Nephron (organoid): Measurements from ENCODE around the gene ZFYVE21.

ENCODE experiments used
- H3K27ac Mint-ChIP-seq, 3 experiments: 2 replicates each; pipeline ENCODE4 v1.8.0; 2020; ENCODE audit warnings: mixed read lengths in 3 of 3, mild to moderate bottlenecking in 2 of 3, moderate library complexity in 1 of 3
- H3K27me3 Mint-ChIP-seq: 2 replicates; pipeline ENCODE4 v1.8.0; 2021; ENCODE audit warnings: low read depth, mild to moderate bottlenecking, moderate library complexity, mixed read lengths
- H3K36me3 Mint-ChIP-seq: 2 replicates; pipeline ENCODE4 v1.8.0; 2020; ENCODE audit warnings: low read depth, mixed read lengths
- H3K4me1 Mint-ChIP-seq: 2 replicates; pipeline ENCODE4 v1.8.0; 2020; ENCODE audit warnings: mixed read lengths
- H3K4me3 Mint-ChIP-seq, 3 experiments: 2 replicates each; pipeline ENCODE4 v1.8.0; 2020; ENCODE audit warnings: mild to moderate bottlenecking in 3 of 3, mixed read lengths in 3 of 3, moderate library complexity in 2 of 3
- H3K9me3 Mint-ChIP-seq: 2 replicates; pipeline ENCODE4 v1.8.0; 2020; ENCODE audit warnings: mixed read lengths
- TF ChIP-seq, protein P1 (sequence below), 3 experiments: fragments of 200-600 bp; sonication (generic); IDR thresholded peaks; one replicate each; pipeline ENCODE4 v1.5.0; 2021; ENCODE audit warnings: antibody characterized with exemption in 3 of 3; ENCODE audit not compliant: unreplicated experiment in 3 of 3

The ZFYVE21 gene

GRCh38 chr14:103700753-103701490, 14.7 kb upstream of the ZFYVE21 start:
- Mint-ChIP-seq H3K9me3 (no peaks in the 10 kb centered on the region), H3K4me1 (peaks cover 22% of the 10 kb centered on the region)

DNA sequence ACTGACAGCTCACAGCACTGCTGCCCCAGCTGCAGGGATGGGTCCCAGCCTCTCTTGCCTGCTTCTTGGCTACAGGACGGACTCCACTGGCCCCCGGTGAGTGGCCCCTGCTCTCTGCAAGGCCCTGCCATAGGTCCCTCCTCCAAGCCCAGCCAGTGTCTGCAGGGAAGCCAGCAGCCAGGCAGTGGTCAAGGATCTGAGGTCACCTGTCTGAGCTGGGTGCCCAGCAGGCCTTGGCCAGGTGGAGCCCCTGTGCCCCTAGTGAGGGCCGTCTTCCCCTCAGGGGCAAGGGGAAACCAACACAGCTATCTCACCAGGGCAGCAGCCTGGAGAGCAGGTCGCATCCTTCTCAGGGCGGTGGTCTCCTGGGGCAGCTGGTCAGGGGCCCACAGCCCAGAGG, 13.5 kb upstream of the ZFYVE21 start:
- no peaks in the 10 kb centered on the region for H3K27me3 Mint-ChIP-seq
- H3K9me3 Mint-ChIP-seq, result no peaks in the 10 kb centered on the region
- TF ChIP-seq, protein P1, sequence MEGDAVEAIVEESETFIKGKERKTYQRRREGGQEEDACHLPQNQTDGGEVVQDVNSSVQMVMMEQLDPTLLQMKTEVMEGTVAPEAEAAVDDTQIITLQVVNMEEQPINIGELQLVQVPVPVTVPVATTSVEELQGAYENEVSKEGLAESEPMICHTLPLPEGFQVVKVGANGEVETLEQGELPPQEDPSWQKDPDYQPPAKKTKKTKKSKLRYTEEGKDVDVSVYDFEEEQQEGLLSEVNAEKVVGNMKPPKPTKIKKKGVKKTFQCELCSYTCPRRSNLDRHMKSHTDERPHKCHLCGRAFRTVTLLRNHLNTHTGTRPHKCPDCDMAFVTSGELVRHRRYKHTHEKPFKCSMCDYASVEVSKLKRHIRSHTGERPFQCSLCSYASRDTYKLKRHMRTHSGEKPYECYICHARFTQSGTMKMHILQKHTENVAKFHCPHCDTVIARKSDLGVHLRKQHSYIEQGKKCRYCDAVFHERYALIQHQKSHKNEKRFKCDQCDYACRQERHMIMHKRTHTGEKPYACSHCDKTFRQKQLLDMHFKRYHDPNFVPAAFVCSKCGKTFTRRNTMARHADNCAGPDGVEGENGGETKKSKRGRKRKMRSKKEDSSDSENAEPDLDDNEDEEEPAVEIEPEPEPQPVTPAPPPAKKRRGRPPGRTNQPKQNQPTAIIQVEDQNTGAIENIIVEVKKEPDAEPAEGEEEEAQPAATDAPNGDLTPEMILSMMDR (IDR thresholded peaks at IDR 0.05; ENCODE audit: unreplicated experiment in 3 of 3), result no peak
- no peak overlapping the region for H3K27ac Mint-ChIP-seq
- H3K4me3 Mint-ChIP-seq, result no peak overlapping the region
- peaks cover 20% of the 10 kb centered on the region for H3K36me3 Mint-ChIP-seq
- H3K4me1 Mint-ChIP-seq, result peaks cover 11% of the 10 kb centered on the region

More at GRCh38 chr14:103700753-103701490, 14.7 kb upstream of the ZFYVE21 start:
- no peak overlapping the region for H3K4me3 Mint-ChIP-seq
- no peak overlapping the region for H3K27ac Mint-ChIP-seq
- H3K36me3 Mint-ChIP-seq, result peaks cover 20% of the 10 kb centered on the region
- H3K27me3 Mint-ChIP-seq, result no peaks in the 10 kb centered on the region
- TF ChIP-seq, protein P1 (IDR thresholded peaks at IDR 0.05; ENCODE audit: unreplicated experiment in 3 of 3), result no peak

- no peaks in the 10 kb centered on the region for H3K27me3 Mint-ChIP-seq
- no peak overlapping the region for H3K27ac Mint-ChIP-seq
- TF ChIP-seq, protein P1 (IDR thresholded peaks at IDR 0.05; ENCODE audit: unreplicated experiment in 3 of 3), result no peak
- H3K4me3 Mint-ChIP-seq, result no peak overlapping the region
- H3K36me3 Mint-ChIP-seq, result peaks cover 20% of the 10 kb centered on the region
- no peaks in the 10 kb centered on the region for H3K9me3 Mint-ChIP-seq
- peaks cover 6% of the 10 kb centered on the region for H3K4me1 Mint-ChIP-seq
Observed at GRCh38 chr14:103702497-103703432, 12.8 kb upstream of the ZFYVE21 start.

- Mint-ChIP-seq H3K27me3 (no peaks in the 10 kb centered on the region), H3K9me3 (no peaks in the 10 kb centered on the region), H3K4me1 (peaks cover 6% of the 10 kb centered on the region), H3K4me3 (no peak overlapping the region), H3K27ac (peak overlapping the region; percentile 51 to 61 (median 60)), H3K36me3 (peaks cover 20% of the 10 kb centered on the region)
- TF ChIP-seq, protein P1 (IDR thresholded peaks at IDR 0.05; ENCODE audit: unreplicated experiment in 3 of 3), result no peak
Observed at GRCh38 chr14:103703433-103704385, 11.9 kb upstream of the ZFYVE21 start.

DNA sequence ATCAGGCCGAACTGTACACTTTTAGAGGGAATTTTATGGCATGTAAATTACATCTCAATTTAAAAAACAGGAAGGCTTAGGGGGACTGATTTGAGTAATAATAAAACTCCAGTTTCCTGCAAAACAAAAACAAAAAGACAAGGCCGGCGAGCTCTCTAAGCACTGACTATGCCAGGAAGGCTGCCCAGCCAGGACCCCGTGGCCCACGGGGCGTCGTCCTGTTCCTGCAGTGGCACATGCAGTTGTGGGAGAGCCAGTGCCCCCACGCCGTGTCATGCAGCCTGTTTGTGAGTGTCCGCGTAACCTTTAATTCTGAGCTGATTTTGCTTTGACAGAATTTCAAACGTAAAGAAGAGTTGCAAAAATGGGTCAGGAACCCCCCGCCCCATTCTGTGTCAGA, 10.9 kb upstream of the ZFYVE21 start:
- H3K27ac Mint-ChIP-seq, result peak overlapping the region in 1 of 3 experiments; percentile 35

More for the DNA sequence above, 10.9 kb upstream of the ZFYVE21 start:
- Mint-ChIP-seq H3K27me3 (no peaks in the 10 kb centered on the region), H3K9me3 (no peaks in the 10 kb centered on the region), H3K4me1 (peaks cover 6% of the 10 kb centered on the region), H3K4me3 (no peak overlapping the region), H3K36me3 (peaks cover 20% of the 10 kb centered on the region)
- TF ChIP-seq, protein P1 (IDR thresholded peaks at IDR 0.05; ENCODE audit: unreplicated experiment in 3 of 3), result no peak
